ENCODE data around the gene ABLIM1. TPM values are rescaled to one million over a fixed set of nuclear protein-coding genes. Genes with fewer than 3 reads are reported as not detected.

The ABLIM1 gene
- total RNA-seq, 4 donors from 2014 or later: 156 to 278 (median 213) TPM

GRCh38 chr10:114629083-114629823 is 28.8 kb downstream of the ABLIM1 start:
- Histone ChIP-seq H3K4me3 (no peak overlapping the region), H3K4me1 (peaks cover 46% of the 10 kb centered on the region), H3K36me3 (no peaks in the 10 kb centered on the region), H3K27ac (no peak overlapping the region), H3K9me3 (no peaks in the 10 kb centered on the region), H3K27me3 (no peaks in the 10 kb centered on the region)
- WGBS: 91% methylated on average over 9 of the region's 9 CpGs
- no peak for TF ChIP-seq POLR2AphosphoS5 (IDR thresholded peaks at IDR 0.05)
- no peak for TF ChIP-seq CTCF (IDR thresholded peaks at IDR 0.05)
- TF ChIP-seq EP300 (IDR thresholded peaks at IDR 0.05): no peak
- no peak for TF ChIP-seq POLR2A (IDR thresholded peaks at IDR 0.05)
- no peak for DNase-seq (ENCODE audit: low spot score in 2 of 2)

GRCh38 chr10:114628106-114628505 is 30.0 kb downstream of the ABLIM1 start:
- no peaks in the 10 kb centered on the region for H3K9me3 ChIP-seq
- no peaks in the 10 kb centered on the region for H3K27me3 ChIP-seq
- H3K4me3 ChIP-seq: no peak overlapping the region
- TF ChIP-seq CTCF (IDR thresholded peaks at IDR 0.05) (no peak), EP300 (IDR thresholded peaks at IDR 0.05) (no peak), POLR2A (IDR thresholded peaks at IDR 0.05) (no peak), POLR2AphosphoS5 (IDR thresholded peaks at IDR 0.05) (no peak)
- H3K27ac ChIP-seq: no peak overlapping the region
- peaks cover 48% of the 10 kb centered on the region for H3K4me1 ChIP-seq
- no peaks in the 10 kb centered on the region for H3K36me3 ChIP-seq
- no peak for DNase-seq (ENCODE audit: low spot score in 2 of 2)
- WGBS: 95% methylated on average over 3 of the region's 3 CpGs

- Histone ChIP-seq H3K27ac (no peak overlapping the region), H3K36me3 (no peaks in the 10 kb centered on the region), H3K4me3 (no peak overlapping the region), H3K9me3 (no peaks in the 10 kb centered on the region), H3K4me1 (peaks cover 44% of the 10 kb centered on the region), H3K27me3 (no peaks in the 10 kb centered on the region)
- WGBS: 92% methylated on average over 1 of the region's 1 CpG
- no peak for TF ChIP-seq EP300 (IDR thresholded peaks at IDR 0.05)
- no peak for TF ChIP-seq CTCF (IDR thresholded peaks at IDR 0.05)
- TF ChIP-seq POLR2A (IDR thresholded peaks at IDR 0.05): no peak
- no peak for TF ChIP-seq POLR2AphosphoS5 (IDR thresholded peaks at IDR 0.05)
- no peak for DNase-seq (ENCODE audit: low spot score in 2 of 2)
Measured at GRCh38 chr10:114626841-114627240, 31.2 kb downstream of the ABLIM1 start.

GRCh38 chr10:114624951-114625780 is 32.9 kb downstream of the ABLIM1 start:
- no peak overlapping the region for H3K4me3 ChIP-seq
- no peak for DNase-seq (ENCODE audit: low spot score in 2 of 2)
- peaks cover 32% of the 10 kb centered on the region for H3K4me1 ChIP-seq
- H3K27me3 ChIP-seq: no peaks in the 10 kb centered on the region
- H3K9me3 ChIP-seq: no peaks in the 10 kb centered on the region
- TF ChIP-seq POLR2AphosphoS5 (IDR thresholded peaks at IDR 0.05): no peak
- TF ChIP-seq CTCF (IDR thresholded peaks at IDR 0.05): no peak
- no peak for TF ChIP-seq POLR2A (IDR thresholded peaks at IDR 0.05)
- TF ChIP-seq EP300 (IDR thresholded peaks at IDR 0.05): no peak
- H3K27ac ChIP-seq: no peak overlapping the region
- WGBS: 79% methylated on average over 5 of the region's 5 CpGs
- H3K36me3 ChIP-seq: no peaks in the 10 kb centered on the region

GRCh38 chr10:114624422-114624821 is 33.7 kb downstream of the ABLIM1 start:
- H3K4me1 ChIP-seq: peaks cover 32% of the 10 kb centered on the region

More at GRCh38 chr10:114624422-114624821, 33.7 kb downstream of the ABLIM1 start:
- 92% methylated on average over 2 of the region's 2 CpGs for WGBS
- H3K4me3 ChIP-seq: no peak overlapping the region
- H3K36me3 ChIP-seq: no peaks in the 10 kb centered on the region
- no peaks in the 10 kb centered on the region for H3K9me3 ChIP-seq
- H3K27ac ChIP-seq: peak overlapping the region; percentile 39
- DNase-seq (ENCODE audit: low spot score in 2 of 2): no peak
- no peaks in the 10 kb centered on the region for H3K27me3 ChIP-seq
- no peak for TF ChIP-seq CTCF (IDR thresholded peaks at IDR 0.05)
- TF ChIP-seq EP300 (IDR thresholded peaks at IDR 0.05): no peak
- TF ChIP-seq POLR2A (IDR thresholded peaks at IDR 0.05): no peak
- TF ChIP-seq POLR2AphosphoS5 (IDR thresholded peaks at IDR 0.05): no peak

All from suprapubic skin (tissue), 4 donors.